Neutrophil (primary cell): Measurements from ENCODE around the gene MACO1.
"Not testable (repeated sequence)": the region's sequence is repeated elsewhere in the genome, so short reads cannot be mapped to it uniquely, and the experiment has no call there.

Experiments
- H3K27ac ChIP-seq: fragments of 200-600 bp; sonication (generic); 2 replicates; pipeline ENCODE4 v1.5.1; 2016; ENCODE audit warnings: mild to moderate bottlenecking, moderate library complexity
- H3K27me3 ChIP-seq: fragments of 200-600 bp; sonication (generic); 2 replicates; pipeline ENCODE4 v1.6.0; 2016; ENCODE audit warnings: mild to moderate bottlenecking
- H3K36me3 ChIP-seq: fragments of 200-600 bp; sonication (generic); 2 replicates; pipeline ENCODE4 v1.5.1; 2017
- H3K4me1 ChIP-seq, 2 experiments: fragments of 200-600 bp in 1 of 2; sonication (generic) in 1 of 2; 1 replicate in 1 of 2; 2 replicates in 1 of 2; pipeline versions ENCODE4 v1.5.1 to v1.6.1; 2013 to 2016; ENCODE audit warnings: low read depth in 1 of 2, low read length in 1 of 2, mild to moderate bottlenecking in 1 of 2, moderate library complexity in 1 of 2; ENCODE audit not compliant: control insufficient read depth in 1 of 2, insufficient read depth in 1 of 2
- H3K4me3 ChIP-seq, 2 experiments: fragments of 200-600 bp in 1 of 2; sonication (generic) in 1 of 2; 1 replicate in 1 of 2; 2 replicates in 1 of 2; pipeline ENCODE4 v1.5.1; 2013 to 2016; ENCODE audit warnings: low read depth in 1 of 2, low read length in 1 of 2, mild to moderate bottlenecking in 1 of 2, moderate library complexity in 1 of 2
- H3K9me3 ChIP-seq: fragments of 200-600 bp; sonication (generic); 2 replicates; pipeline ENCODE4 v1.5.1; 2016
- TF ChIP-seq, protein P1 (sequence below): fragments of 200-600 bp; sonication (generic); IDR thresholded peaks from 2 replicates; pipeline ENCODE4 v1.5.1; 2016; ENCODE audit warnings: antibody characterized with exemption

Gene MACO1

DNA sequence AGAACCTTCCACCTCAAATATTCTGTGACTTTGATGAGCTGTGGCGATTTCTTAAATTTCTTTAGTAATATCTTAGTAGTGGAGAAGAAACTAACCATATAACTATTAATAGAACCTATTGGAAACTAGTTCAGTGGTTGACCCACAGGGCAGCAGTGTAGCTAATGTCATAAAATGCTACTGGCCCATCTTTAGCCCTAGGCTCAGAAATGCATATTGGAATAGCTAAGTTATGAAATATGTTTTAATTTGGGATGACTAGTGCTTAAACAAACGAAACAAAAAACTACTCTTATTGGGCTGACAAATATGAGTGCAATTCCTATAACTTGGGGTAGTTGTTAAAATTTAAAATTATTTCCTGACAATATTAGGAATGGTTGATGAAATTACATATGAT lies 20.2 kb downstream of the MACO1 start:
- H3K27ac ChIP-seq = no peak overlapping the region
- peaks cover 0 to 1% of the 10 kb centered on the region in 2 experiments for H3K4me1 ChIP-seq
- no peaks in the 10 kb centered on the region for H3K27me3 ChIP-seq
- H3K9me3 ChIP-seq = no peaks in the 10 kb centered on the region
- no peak overlapping the region for H3K4me3 ChIP-seq
- TF ChIP-seq, protein P1, sequence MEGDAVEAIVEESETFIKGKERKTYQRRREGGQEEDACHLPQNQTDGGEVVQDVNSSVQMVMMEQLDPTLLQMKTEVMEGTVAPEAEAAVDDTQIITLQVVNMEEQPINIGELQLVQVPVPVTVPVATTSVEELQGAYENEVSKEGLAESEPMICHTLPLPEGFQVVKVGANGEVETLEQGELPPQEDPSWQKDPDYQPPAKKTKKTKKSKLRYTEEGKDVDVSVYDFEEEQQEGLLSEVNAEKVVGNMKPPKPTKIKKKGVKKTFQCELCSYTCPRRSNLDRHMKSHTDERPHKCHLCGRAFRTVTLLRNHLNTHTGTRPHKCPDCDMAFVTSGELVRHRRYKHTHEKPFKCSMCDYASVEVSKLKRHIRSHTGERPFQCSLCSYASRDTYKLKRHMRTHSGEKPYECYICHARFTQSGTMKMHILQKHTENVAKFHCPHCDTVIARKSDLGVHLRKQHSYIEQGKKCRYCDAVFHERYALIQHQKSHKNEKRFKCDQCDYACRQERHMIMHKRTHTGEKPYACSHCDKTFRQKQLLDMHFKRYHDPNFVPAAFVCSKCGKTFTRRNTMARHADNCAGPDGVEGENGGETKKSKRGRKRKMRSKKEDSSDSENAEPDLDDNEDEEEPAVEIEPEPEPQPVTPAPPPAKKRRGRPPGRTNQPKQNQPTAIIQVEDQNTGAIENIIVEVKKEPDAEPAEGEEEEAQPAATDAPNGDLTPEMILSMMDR = no peak
- H3K36me3 ChIP-seq = peaks cover 15% of the 10 kb centered on the region

DNA sequence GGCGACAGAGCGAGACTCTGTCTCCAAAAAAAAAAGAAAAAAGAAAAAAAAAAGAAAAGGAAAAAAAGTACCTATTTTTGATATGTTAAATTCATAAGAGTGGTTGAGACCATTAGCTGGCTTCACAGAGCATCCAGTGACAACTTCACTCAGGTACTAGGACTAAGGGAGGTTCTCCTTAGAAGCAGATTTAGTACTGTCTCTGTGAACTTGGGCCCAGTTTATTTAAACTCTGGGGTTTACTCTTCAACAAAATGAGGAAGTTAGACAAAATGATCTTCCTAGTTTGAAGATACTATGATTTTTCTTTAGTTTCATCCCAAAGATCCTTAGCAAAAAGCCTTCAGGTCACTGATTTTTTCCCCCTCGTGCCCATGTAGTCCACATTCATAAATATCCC lies 21.2 kb downstream of the MACO1 start:
- TF ChIP-seq, protein P1 = no peak
- Histone ChIP-seq H3K27me3 (no peaks in the 10 kb centered on the region), H3K36me3 (peaks cover 12% of the 10 kb centered on the region), H3K27ac (no peak overlapping the region), H3K4me3 (no peak overlapping the region), H3K9me3 (no peaks in the 10 kb centered on the region), H3K4me1 (peaks cover 8 to 11% of the 10 kb centered on the region in 2 experiments)

DNA sequence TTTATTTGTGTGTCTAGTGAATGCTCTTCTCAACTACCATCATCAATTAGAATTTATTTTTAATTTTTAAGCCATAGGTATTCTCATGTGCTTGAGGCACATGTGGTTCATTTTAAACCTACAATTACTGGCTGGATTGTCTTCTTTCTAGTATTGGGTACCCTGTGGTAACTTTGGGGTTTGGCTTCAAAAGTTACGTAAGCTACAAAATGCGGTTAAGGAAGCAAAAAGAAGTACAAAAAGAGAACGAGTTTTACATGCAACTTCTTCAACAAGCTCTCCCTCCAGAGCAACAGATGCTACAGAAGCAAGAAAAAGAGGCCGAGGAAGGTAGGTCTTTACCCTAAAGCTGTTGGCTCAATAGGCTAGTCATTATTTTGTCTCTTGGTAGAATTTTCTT lies 25.8 kb downstream of the MACO1 start:
- Histone ChIP-seq H3K36me3 (peaks cover 22% of the 10 kb centered on the region), H3K4me3 (no peak overlapping the region), H3K27me3 (no peaks in the 10 kb centered on the region), H3K27ac (peak overlapping the region; percentile 65), H3K4me1 (peaks cover 8 to 14% of the 10 kb centered on the region in 2 experiments), H3K9me3 (no peaks in the 10 kb centered on the region)
- TF ChIP-seq, protein P1 = no peak

DNA sequence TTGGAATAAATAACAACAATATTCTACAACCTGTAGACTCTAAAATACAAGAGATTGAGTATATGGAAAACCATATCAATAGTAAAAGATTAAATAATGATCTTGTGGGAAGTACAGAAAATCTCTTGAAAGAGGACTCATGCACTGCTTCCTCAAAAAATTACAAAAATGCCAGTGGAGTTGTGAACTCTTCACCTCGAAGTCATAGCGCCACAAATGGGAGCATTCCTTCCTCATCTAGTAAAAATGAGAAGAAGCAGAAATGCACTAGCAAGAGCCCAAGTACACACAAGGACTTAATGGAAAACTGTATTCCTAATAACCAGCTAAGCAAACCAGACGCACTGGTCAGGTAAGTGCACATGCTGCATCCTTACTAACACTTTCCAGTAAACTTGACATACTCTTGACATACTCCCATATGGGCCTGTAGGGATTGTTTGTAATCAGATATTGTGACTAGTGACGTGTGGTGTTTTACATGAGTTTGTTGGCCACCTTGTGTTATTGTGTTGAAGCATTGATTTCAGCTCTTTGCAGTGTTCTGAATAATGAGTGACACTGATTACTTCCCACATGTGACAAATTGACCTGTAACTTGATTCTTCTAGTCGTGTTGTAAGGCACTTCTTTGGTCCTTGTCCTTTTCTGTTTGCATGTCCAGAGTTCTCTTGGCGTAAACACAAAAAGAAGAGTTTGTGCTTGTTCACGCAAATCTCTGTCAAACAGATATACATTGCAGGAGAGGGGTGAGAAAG lies 28.0 kb downstream of the MACO1 start:
- H3K27me3 ChIP-seq = no peaks in the 10 kb centered on the region
- no peak overlapping the region for H3K27ac ChIP-seq
- TF ChIP-seq, protein P1 = no peak
- H3K4me3 ChIP-seq = no peak overlapping the region
- peaks cover 8 to 14% of the 10 kb centered on the region in 2 experiments for H3K4me1 ChIP-seq
- peaks cover 29% of the 10 kb centered on the region for H3K36me3 ChIP-seq
- no peaks in the 10 kb centered on the region for H3K9me3 ChIP-seq

DNA sequence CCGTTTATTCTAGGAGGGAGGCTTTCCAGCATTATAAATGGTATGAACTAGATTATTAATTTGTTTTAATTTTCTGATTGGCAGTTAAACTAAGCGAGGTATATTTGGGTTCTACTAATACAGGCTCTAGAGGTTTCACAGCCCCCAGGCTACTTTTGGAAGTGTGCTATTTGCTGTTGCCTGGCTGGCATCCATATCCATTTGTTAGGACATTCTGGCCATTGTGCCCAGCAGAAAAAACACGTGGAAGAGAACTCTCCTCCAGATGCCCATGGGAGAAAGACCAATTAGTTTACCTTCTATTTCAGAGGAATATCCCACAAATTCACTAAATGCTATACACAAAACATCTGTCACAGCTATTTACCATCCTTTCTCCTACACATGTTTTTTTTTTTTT lies 29.3 kb downstream of the MACO1 start:
- no peaks in the 10 kb centered on the region for H3K9me3 ChIP-seq
- H3K27me3 ChIP-seq = no peaks in the 10 kb centered on the region
- H3K4me3 ChIP-seq = no peak overlapping the region
- H3K4me1 ChIP-seq = peaks cover 8 to 14% of the 10 kb centered on the region in 2 experiments
- no peak overlapping the region for H3K27ac ChIP-seq
- peaks cover 29% of the 10 kb centered on the region for H3K36me3 ChIP-seq
- TF ChIP-seq, protein P1 = no peak

DNA sequence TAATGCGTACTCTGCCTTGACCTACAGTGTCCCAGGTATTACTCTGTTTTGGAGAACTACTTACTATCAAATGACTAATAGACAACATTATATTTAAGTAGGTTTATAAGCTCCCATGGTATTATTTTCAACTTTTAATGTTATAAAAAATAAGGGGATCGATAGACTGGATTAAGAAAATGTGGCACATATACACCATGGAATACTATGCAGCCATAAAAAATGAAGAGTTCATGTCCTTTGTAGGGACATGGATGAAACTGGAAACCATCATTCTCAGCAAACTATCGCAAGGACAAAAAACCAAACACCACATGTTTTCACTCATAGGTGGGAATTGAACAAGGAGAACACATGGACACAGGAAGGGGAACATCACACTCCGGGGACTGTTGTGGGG lies 30.1 kb downstream of the MACO1 start:
- H3K27me3 ChIP-seq, H3K4me3 ChIP-seq, H3K9me3 ChIP-seq, H3K27ac ChIP-seq: not testable (repeated sequence)
- H3K4me1 ChIP-seq = peaks cover 8 to 14% of the 10 kb centered on the region in 2 experiments
- H3K36me3 ChIP-seq = peaks cover 29% of the 10 kb centered on the region
